Activated naive CD4-positive, alpha-beta T cell treated with anti-CD3 and anti-CD28 coated beads for 36 hours (primary cell): ENCODE measurements around the gene GABRB1. TPM values are rescaled to one million over a fixed set of nuclear protein-coding genes. Genes with fewer than 3 reads are reported as not detected.

Source experiments
- CTCF ChIA-PET: fragments of 350-600 bp; sonication (Branson Sonifier 250); formaldehyde crosslinking; loops from one replicate; lab custom pipeline; 2021; ENCODE audit warnings: antibody characterized with exemption; lab: Charles Lee
- DNase-seq: peaks from one replicate; pipeline ENCODE4 v3.0.0-alpha.2; 2020
- H3K27ac Mint-ChIP-seq: one replicate; pipeline ENCODE4 v1.8.0; 2021; ENCODE audit warnings: mild to moderate bottlenecking, mixed read lengths
- H3K27me3 Mint-ChIP-seq: one replicate; pipeline ENCODE4 v1.8.0; 2021; ENCODE audit warnings: low read depth, mixed read lengths
- H3K36me3 Mint-ChIP-seq: one replicate; pipeline ENCODE4 v1.8.0; 2021; ENCODE audit warnings: low read depth, mixed read lengths
- H3K4me1 Mint-ChIP-seq: one replicate; pipeline ENCODE4 v1.8.0; 2021; ENCODE audit warnings: low read depth, mixed read lengths
- H3K4me3 Mint-ChIP-seq: one replicate; pipeline ENCODE4 v1.8.0; 2021; ENCODE audit warnings: mild to moderate bottlenecking, moderate library complexity, mixed read lengths
- H3K9me3 Mint-ChIP-seq: one replicate; pipeline ENCODE4 v1.8.0; 2021; ENCODE audit warnings: mixed read lengths
- intact Hi-C: fragments of 100-400 bp; cut with micrococcal nuclease; formaldehyde crosslinking; loops from one replicate; pipeline ENCODE4 v1.15.1; 2023
- total RNA-seq, 2 experiments: library from RNA; stranded (reverse); gene quantifications; one replicate each; pipeline ENCODE4 v1.2.3, GENCODE V29; 2021

Gene GABRB1
- total RNA-seq, 2 experiments from 2014 or later: not detected

- intact Hi-C loops: no loop called here
- Mint-ChIP-seq H3K27me3 (peaks cover 2% of the 10 kb centered on the region), H3K4me3 (no peak overlapping the region), H3K9me3 (no peaks in the 10 kb centered on the region), H3K27ac (no peak overlapping the region), H3K4me1 (no peaks in the 10 kb centered on the region), H3K36me3 (no peaks in the 10 kb centered on the region)
- CTCF ChIA-PET: no interaction called here
- DNase-seq: no peak
Measured at GRCh38 chr4:47427935-47428334, 396.6 kb downstream of the GABRB1 start.

GRCh38 chr4:47432749-47433148, 401.4 kb downstream of the GABRB1 start:
- no peak for DNase-seq
- H3K27me3 Mint-ChIP-seq: no peaks in the 10 kb centered on the region
- H3K9me3 Mint-ChIP-seq: no peaks in the 10 kb centered on the region
- no peaks in the 10 kb centered on the region for H3K4me1 Mint-ChIP-seq
- H3K4me3 Mint-ChIP-seq: no peak overlapping the region
- CTCF ChIA-PET: no interaction called here
- intact Hi-C loops: no loop called here
- no peak overlapping the region for H3K27ac Mint-ChIP-seq
- no peaks in the 10 kb centered on the region for H3K36me3 Mint-ChIP-seq

GRCh38 chr4:47434931-47435330, 403.6 kb downstream of the GABRB1 start:
- CTCF ChIA-PET: no interaction called here
- H3K4me1 Mint-ChIP-seq: no peaks in the 10 kb centered on the region
- intact Hi-C loops: no loop called here

GRCh38 chr4:47442980-47443379, 411.6 kb downstream of the GABRB1 start:
- CTCF ChIA-PET: interaction anchor here (1.3 kb wide), 1 partner anchor 39 kb away, joined by 3 read pairs; no protein-coding TSS in a partner anchor
- H3K9me3 Mint-ChIP-seq: no peaks in the 10 kb centered on the region
- DNase-seq: no peak
- intact Hi-C loops: no loop called here
- no peak overlapping the region for H3K4me3 Mint-ChIP-seq
- H3K4me1 Mint-ChIP-seq: peaks cover 3% of the 10 kb centered on the region
- H3K27me3 Mint-ChIP-seq: no peaks in the 10 kb centered on the region
- peaks cover 5% of the 10 kb centered on the region for H3K36me3 Mint-ChIP-seq
- no peak overlapping the region for H3K27ac Mint-ChIP-seq

More at GRCh38 chr4:47434931-47435330, 403.6 kb downstream of the GABRB1 start:
- Mint-ChIP-seq H3K36me3 (no peaks in the 10 kb centered on the region), H3K9me3 (no peaks in the 10 kb centered on the region), H3K27ac (no peak overlapping the region), H3K4me3 (no peak overlapping the region), H3K27me3 (no peaks in the 10 kb centered on the region)
- DNase-seq: no peak

- intact Hi-C loops: no loop called here
Measured at GRCh38 chr4:47444031-47444430, 412.7 kb downstream of the GABRB1 start.

GRCh38 chr4:47451657-47452056, 420.3 kb downstream of the GABRB1 start:
- no peak for DNase-seq
- Mint-ChIP-seq H3K36me3 (peaks cover 24% of the 10 kb centered on the region), H3K27me3 (no peaks in the 10 kb centered on the region), H3K4me3 (no peak overlapping the region), H3K27ac (no peak overlapping the region), H3K9me3 (no peaks in the 10 kb centered on the region), H3K4me1 (peaks cover 5% of the 10 kb centered on the region)
- intact Hi-C loops: no loop called here
- CTCF ChIA-PET: interaction anchor here (0.8 kb wide), 1 partner anchor 112 kb away, joined by 4 read pairs; no protein-coding TSS in a partner anchor

More at GRCh38 chr4:47444031-47444430, 412.7 kb downstream of the GABRB1 start:
- CTCF ChIA-PET: no interaction called here
- DNase-seq: no peak
- H3K36me3 Mint-ChIP-seq: peaks cover 6% of the 10 kb centered on the region
- no peak overlapping the region for H3K4me3 Mint-ChIP-seq
- H3K4me1 Mint-ChIP-seq: peaks cover 3% of the 10 kb centered on the region
- H3K27ac Mint-ChIP-seq: no peak overlapping the region
- H3K9me3 Mint-ChIP-seq: no peaks in the 10 kb centered on the region
- H3K27me3 Mint-ChIP-seq: no peaks in the 10 kb centered on the region

GRCh38 chr4:47462799-47463234, 431.4 kb downstream of the GABRB1 start:
- H3K27me3 Mint-ChIP-seq: no peaks in the 10 kb centered on the region
- peak overlapping the region; percentile 60 for H3K27ac Mint-ChIP-seq
- CTCF ChIA-PET: interaction anchor here (0.6 to 1.2 kb wide), 4 partner anchors 31 to 169 kb away, joined by 3 to 5 read pairs (median 4); no protein-coding TSS in a partner anchor
- no peaks in the 10 kb centered on the region for H3K9me3 Mint-ChIP-seq
- H3K4me3 Mint-ChIP-seq: peak overlapping the region; percentile 81
- intact Hi-C loops: loop anchor here (1.0 to 5.0 kb wide), 7 partner anchors 22 to 878 kb away; partner anchors contain the start of genes ATP10D, CNGA1, CORIN and NFXL1
- peaks cover 7% of the 10 kb centered on the region for H3K36me3 Mint-ChIP-seq
- peaks cover 27% of the 10 kb centered on the region for H3K4me1 Mint-ChIP-seq
- no peak for DNase-seq

GRCh38 chr4:47463235-47463956, 432.0 kb downstream of the GABRB1 start, which contains the start of gene COMMD8:
TSS of gene COMMD8 (minus strand) at chr4:47463702. CDS start at chr4:47463651, 51 bp downstream.
- CTCF ChIA-PET: interaction anchor here (0.6 to 1.2 kb wide), 6 partner anchors 22 to 169 kb away, joined by 3 to 5 read pairs (median 4); partner anchors contain the start of gene ATP10D
- Mint-ChIP-seq H3K27ac (peak within 1 kb of the TSS; percentile 60), H3K36me3 (peaks cover 5% of the 10 kb centered on the region), H3K4me3 (peak within 1 kb of the TSS; percentile 81), H3K9me3 (no peaks in the 10 kb centered on the region), H3K27me3 (no peaks in the 10 kb centered on the region), H3K4me1 (peaks cover 27% of the 10 kb centered on the region)
- intact Hi-C loops: loop anchor here (1.0 to 5.0 kb wide), 7 partner anchors 22 to 878 kb away; partner anchors contain the start of genes ATP10D, CNGA1, CORIN and NFXL1
- peak; percentile 98 for DNase-seq

GRCh38 chr4:47465004-47465403, 433.6 kb downstream of the GABRB1 start:
- peaks cover 27% of the 10 kb centered on the region for H3K4me1 Mint-ChIP-seq
- CTCF ChIA-PET: no interaction called here
- no peak overlapping the region for H3K27ac Mint-ChIP-seq
- H3K9me3 Mint-ChIP-seq: no peaks in the 10 kb centered on the region
- H3K27me3 Mint-ChIP-seq: no peaks in the 10 kb centered on the region
- H3K4me3 Mint-ChIP-seq: no peak overlapping the region
- intact Hi-C loops: no loop called here
- H3K36me3 Mint-ChIP-seq: no peaks in the 10 kb centered on the region
- no peak for DNase-seq

- DNase-seq: no peak
- Mint-ChIP-seq H3K27ac (no peak overlapping the region), H3K4me1 (peaks cover 19% of the 10 kb centered on the region), H3K4me3 (no peak overlapping the region), H3K36me3 (no peaks in the 10 kb centered on the region), H3K27me3 (no peaks in the 10 kb centered on the region), H3K9me3 (no peaks in the 10 kb centered on the region)
- intact Hi-C loops: no loop called here
- CTCF ChIA-PET: no interaction called here
Measured at GRCh38 chr4:47466056-47466785, 434.9 kb downstream of the GABRB1 start.

GRCh38 chr4:47468706-47469365, 437.5 kb downstream of the GABRB1 start:
- CTCF ChIA-PET: no interaction called here
- peaks cover under 1% of the 10 kb centered on the region for H3K4me1 Mint-ChIP-seq
- no peak overlapping the region for H3K4me3 Mint-ChIP-seq
- intact Hi-C loops: no loop called here
- H3K27ac Mint-ChIP-seq: no peak overlapping the region
- no peaks in the 10 kb centered on the region for H3K9me3 Mint-ChIP-seq
- H3K27me3 Mint-ChIP-seq: no peaks in the 10 kb centered on the region
- no peaks in the 10 kb centered on the region for H3K36me3 Mint-ChIP-seq
- DNase-seq: no peak

- no peaks in the 10 kb centered on the region for H3K4me1 Mint-ChIP-seq
- intact Hi-C loops: no loop called here
Measured at GRCh38 chr4:47469951-47470350, 438.6 kb downstream of the GABRB1 start.

More at GRCh38 chr4:47469951-47470350, 438.6 kb downstream of the GABRB1 start:
- Mint-ChIP-seq H3K27me3 (no peaks in the 10 kb centered on the region), H3K36me3 (no peaks in the 10 kb centered on the region), H3K9me3 (no peaks in the 10 kb centered on the region), H3K27ac (no peak overlapping the region), H3K4me3 (no peak overlapping the region)
- no peak for DNase-seq
- CTCF ChIA-PET: no interaction called here
